ENCODE data around the gene FEV. TPM values are rescaled to one million over a fixed set of nuclear protein-coding genes. Genes with fewer than 3 reads are reported as not detected.

The FEV gene
- polyA plus RNA-seq, 1 donor from 2014 or later = not detected

- Histone ChIP-seq H2AFZ (ENCODE audit: low read depth, low read length) (no peak overlapping the region), H3K79me2 (replicated peaks; ENCODE audit: insufficient read depth, low read length) (no peaks in the 10 kb centered on the region), H3K9me2 (ENCODE audit: insufficient read depth, low read length) (no peaks in the 10 kb centered on the region), H3K4me2 (ENCODE audit: low read length) (no peak overlapping the region), H3K4me3 (ENCODE audit: low read length) (peak overlapping the region; percentile 59), H4K20me1 (ENCODE audit: insufficient read depth) (no peaks in the 10 kb centered on the region), H3K27me3 (ENCODE audit: insufficient read depth, low read depth, low read length) (peaks cover 100% of the 10 kb centered on the region), H3K9me3 (ENCODE audit: low read length) (no peaks in the 10 kb centered on the region), H3K36me3 (ENCODE audit: insufficient read depth, low read length) (no peaks in the 10 kb centered on the region), H3K27ac (ENCODE audit: low read length) (no peak overlapping the region), H3F3A (ENCODE audit: insufficient read depth, low read length, poor library complexity, severe bottlenecking) (no peaks in the 10 kb centered on the region), H3K9ac (ENCODE audit: low read length) (no peak overlapping the region)
- TF ChIP-seq TAF1 (IDR thresholded peaks at IDR 0.05; ENCODE audit: low read depth) (no peak), CTCF (IDR thresholded peaks at IDR 0.05; ENCODE audit: poor library complexity, severe bottlenecking) (no peak), EZH2 (IDR thresholded peaks at IDR 0.05; ENCODE audit: borderline replicate concordance, insufficient read depth, low read length, poor library complexity, severe bottlenecking) (no peak)
Observed at GRCh38 chr2:218992703-218993344, 7.8 kb upstream of the FEV start.

- peaks cover 100% of the 10 kb centered on the region for H3K27me3 ChIP-seq (ENCODE audit: insufficient read depth, low read depth, low read length)
- H3K27ac ChIP-seq (ENCODE audit: low read length) = no peak overlapping the region
- TF ChIP-seq EZH2 (IDR thresholded peaks at IDR 0.05; ENCODE audit: borderline replicate concordance, insufficient read depth, low read length, poor library complexity, severe bottlenecking) (no peak), SMC3 (conservative IDR thresholded peaks at IDR 0.05; ENCODE audit: poor library complexity) (no peak), TAF1 (IDR thresholded peaks at IDR 0.05; ENCODE audit: low read depth) (no peak), MXI1 (conservative IDR thresholded peaks at IDR 0.05; ENCODE audit: poor library complexity, severe bottlenecking) (no peak), POLR2AphosphoS5 (IDR thresholded peaks at IDR 0.05) (no peak), RAD21 (conservative IDR thresholded peaks at IDR 0.05) (no peak)
- H3K4me3 ChIP-seq (ENCODE audit: low read length) = no peak overlapping the region
- no peaks in the 10 kb centered on the region for H3K79me2 ChIP-seq (replicated peaks; ENCODE audit: insufficient read depth, low read length)
- H3K9me2 ChIP-seq (ENCODE audit: insufficient read depth, low read length) = no peaks in the 10 kb centered on the region
- H3K36me3 ChIP-seq (ENCODE audit: insufficient read depth, low read length) = no peaks in the 10 kb centered on the region
- H3K9me3 ChIP-seq (ENCODE audit: low read length) = no peaks in the 10 kb centered on the region
- H3K9ac ChIP-seq (ENCODE audit: low read length) = no peak overlapping the region
- H3K4me2 ChIP-seq (ENCODE audit: low read length) = no peak overlapping the region
- no peaks in the 10 kb centered on the region for H3F3A ChIP-seq (ENCODE audit: insufficient read depth, low read length, poor library complexity, severe bottlenecking)
- H2AFZ ChIP-seq (ENCODE audit: low read depth, low read length) = no peak overlapping the region
- no peaks in the 10 kb centered on the region for H4K20me1 ChIP-seq (ENCODE audit: insufficient read depth)
Observed at GRCh38 chr2:218992196-218992595, 7.2 kb upstream of the FEV start.

- no peak overlapping the region for H2AFZ ChIP-seq (ENCODE audit: low read depth, low read length)
- no peaks in the 10 kb centered on the region for H3K9me3 ChIP-seq (ENCODE audit: low read length)
- H3K36me3 ChIP-seq (ENCODE audit: insufficient read depth, low read length) = no peaks in the 10 kb centered on the region
- no peak overlapping the region for H3K4me2 ChIP-seq (ENCODE audit: low read length)
- no peaks in the 10 kb centered on the region for H3K9me2 ChIP-seq (ENCODE audit: insufficient read depth, low read length)
- no peak overlapping the region for H3K4me3 ChIP-seq (ENCODE audit: low read length)
- H3K79me2 ChIP-seq (replicated peaks; ENCODE audit: insufficient read depth, low read length) = no peaks in the 10 kb centered on the region
- no peaks in the 10 kb centered on the region for H4K20me1 ChIP-seq (ENCODE audit: insufficient read depth)
- H3K9ac ChIP-seq (ENCODE audit: low read length) = no peak overlapping the region
- H3K27me3 ChIP-seq (ENCODE audit: insufficient read depth, low read depth, low read length) = peaks cover 100% of the 10 kb centered on the region
- H3K27ac ChIP-seq (ENCODE audit: low read length) = no peak overlapping the region
- TF ChIP-seq REST (IDR thresholded peaks at IDR 0.05; ENCODE audit: borderline replicate concordance) (no peak), EP300 (conservative IDR thresholded peaks at IDR 0.05; ENCODE audit: poor library complexity, severe bottlenecking) (no peak), MXI1 (conservative IDR thresholded peaks at IDR 0.05; ENCODE audit: poor library complexity, severe bottlenecking) (no peak), TAF1 (IDR thresholded peaks at IDR 0.05; ENCODE audit: low read depth) (no peak), SMC3 (conservative IDR thresholded peaks at IDR 0.05; ENCODE audit: poor library complexity) (no peak), EZH2 (IDR thresholded peaks at IDR 0.05; ENCODE audit: borderline replicate concordance, insufficient read depth, low read length, poor library complexity, severe bottlenecking) (no peak), POLR2AphosphoS5 (IDR thresholded peaks at IDR 0.05) (no peak), RAD21 (conservative IDR thresholded peaks at IDR 0.05) (no peak), CTCF (IDR thresholded peaks at IDR 0.05; ENCODE audit: poor library complexity, severe bottlenecking) (no peak)
- H3F3A ChIP-seq (ENCODE audit: insufficient read depth, low read length, poor library complexity, severe bottlenecking) = no peaks in the 10 kb centered on the region
Observed at GRCh38 chr2:218991674-218992168, 6.7 kb upstream of the FEV start.
